Stimulated activated naive CD4-positive, alpha-beta T cell treated with Interleukin-2 at 50 U/mL for 16 hours (primary cell): ENCODE results near the gene H1-8.
"Not testable (repeated sequence)": the region's sequence is repeated elsewhere in the genome, so short reads cannot be mapped to it uniquely, and the experiment has no call there.

Experiments used
- DNase-seq: peaks from one replicate; lab custom pipeline; 2025; lab: John Stamatoyannopoulos, UW

H1-8 gene

DNA sequence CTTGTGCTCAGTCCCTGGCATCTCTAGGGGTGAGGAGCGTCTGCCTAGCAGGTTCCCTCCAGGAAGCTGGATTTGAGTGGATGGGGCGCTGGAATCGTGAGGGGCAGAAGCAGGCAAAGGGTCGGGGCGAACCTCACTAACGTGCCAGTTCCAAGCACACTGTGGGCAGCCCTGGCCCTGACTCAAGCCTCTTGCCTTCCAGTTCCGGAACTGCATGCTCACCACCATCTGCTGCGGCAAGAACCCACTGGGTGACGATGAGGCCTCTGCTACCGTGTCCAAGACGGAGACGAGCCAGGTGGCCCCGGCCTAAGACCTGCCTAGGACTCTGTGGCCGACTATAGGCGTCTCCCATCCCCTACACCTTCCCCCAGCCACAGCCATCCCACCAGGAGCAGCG, 9.6 kb upstream of the H1-8 start:
- DNase-seq: no peak

DNA sequence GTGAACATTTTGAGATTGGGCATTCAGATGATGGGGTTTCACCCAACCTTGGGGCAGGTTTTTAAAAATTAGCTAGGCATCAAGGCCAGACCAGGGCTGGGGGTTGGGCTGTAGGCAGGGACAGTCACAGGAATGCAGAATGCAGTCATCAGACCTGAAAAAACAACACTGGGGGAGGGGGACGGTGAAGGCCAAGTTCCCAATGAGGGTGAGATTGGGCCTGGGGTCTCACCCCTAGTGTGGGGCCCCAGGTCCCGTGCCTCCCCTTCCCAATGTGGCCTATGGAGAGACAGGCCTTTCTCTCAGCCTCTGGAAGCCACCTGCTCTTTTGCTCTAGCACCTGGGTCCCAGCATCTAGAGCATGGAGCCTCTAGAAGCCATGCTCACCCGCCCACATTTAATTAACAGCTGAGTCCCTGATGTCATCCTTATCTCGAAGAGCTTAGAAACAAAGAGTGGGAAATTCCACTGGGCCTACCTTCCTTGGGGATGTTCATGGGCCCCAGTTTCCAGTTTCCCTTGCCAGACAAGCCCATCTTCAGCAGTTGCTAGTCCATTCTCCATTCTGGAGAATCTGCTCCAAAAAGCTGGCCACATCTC, 8.4 kb upstream of the H1-8 start:
- no peak for DNase-seq

DNA sequence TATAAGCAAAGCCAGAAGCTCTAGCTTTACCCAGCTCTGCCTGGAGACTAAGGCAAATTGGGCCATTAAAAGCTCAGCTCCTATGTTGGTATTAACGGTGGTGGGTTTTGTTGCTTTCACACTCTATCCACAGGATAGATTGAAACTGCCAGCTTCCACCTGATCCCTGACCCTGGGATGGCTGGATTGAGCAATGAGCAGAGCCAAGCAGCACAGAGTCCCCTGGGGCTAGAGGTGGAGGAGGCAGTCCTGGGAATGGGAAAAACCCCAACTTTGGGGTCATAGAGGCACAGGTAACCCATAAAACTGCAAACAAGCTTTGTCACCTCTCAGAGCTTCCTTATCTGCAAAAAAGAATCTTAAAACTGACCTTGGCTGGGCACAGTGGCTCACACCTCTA, 7.9 kb upstream of the H1-8 start:
- no peak for DNase-seq

DNA sequence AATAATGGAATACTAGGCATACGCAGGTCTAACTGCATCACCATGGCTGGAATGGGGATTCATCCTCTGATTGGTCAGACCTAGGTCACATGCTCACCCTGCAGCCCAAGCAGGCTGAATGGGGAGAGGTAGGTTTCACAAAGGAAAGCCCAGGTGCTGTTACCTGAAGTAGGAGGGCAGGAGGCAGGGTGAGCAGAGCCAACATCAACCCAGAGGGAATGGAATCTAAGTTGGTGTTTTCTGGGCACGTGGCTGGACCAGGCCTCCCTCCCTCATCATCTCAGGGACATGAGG, 6.7 kb upstream of the H1-8 start:
- no peak for DNase-seq

DNA sequence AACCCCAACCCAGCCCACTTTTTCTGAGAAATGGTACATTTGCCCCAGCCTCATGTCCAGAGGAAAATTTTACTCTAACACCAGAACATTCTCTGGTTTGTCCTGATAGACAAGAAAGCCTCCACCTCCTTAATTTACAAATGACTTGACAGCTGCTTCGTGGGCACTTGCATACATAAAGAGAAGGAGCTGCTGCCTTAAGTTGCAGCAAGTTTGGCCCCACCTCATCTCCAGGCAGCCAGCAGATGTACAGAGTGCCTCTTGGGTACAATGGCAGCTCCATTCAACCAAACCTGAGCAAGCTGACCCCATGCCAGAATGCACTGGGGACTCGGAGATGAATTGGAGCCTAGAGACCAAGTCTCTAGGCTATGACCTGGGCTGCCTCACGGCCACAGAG, 6.2 kb upstream of the H1-8 start:
- DNase-seq: no peak

DNA sequence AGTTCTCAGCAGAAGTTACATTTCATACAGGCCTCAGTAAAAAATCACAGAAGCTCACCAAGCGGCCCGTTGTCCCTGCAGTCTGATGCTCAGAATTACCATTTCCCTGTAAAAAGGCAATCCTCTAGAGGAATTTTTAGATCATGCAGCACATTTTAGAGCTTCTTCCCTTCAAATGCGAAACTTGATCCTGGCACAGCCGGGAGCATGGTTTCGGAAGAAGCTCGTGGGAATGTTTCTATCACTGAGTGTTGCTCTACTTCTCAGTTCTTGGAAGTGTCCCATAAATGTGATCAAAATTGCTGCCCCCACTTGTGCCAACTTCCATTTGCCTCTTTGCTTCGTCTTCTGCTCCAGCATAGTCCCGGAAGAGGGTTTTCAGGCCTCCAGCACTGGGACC, 3.8 kb upstream of the H1-8 start:
- no peak for DNase-seq

DNA sequence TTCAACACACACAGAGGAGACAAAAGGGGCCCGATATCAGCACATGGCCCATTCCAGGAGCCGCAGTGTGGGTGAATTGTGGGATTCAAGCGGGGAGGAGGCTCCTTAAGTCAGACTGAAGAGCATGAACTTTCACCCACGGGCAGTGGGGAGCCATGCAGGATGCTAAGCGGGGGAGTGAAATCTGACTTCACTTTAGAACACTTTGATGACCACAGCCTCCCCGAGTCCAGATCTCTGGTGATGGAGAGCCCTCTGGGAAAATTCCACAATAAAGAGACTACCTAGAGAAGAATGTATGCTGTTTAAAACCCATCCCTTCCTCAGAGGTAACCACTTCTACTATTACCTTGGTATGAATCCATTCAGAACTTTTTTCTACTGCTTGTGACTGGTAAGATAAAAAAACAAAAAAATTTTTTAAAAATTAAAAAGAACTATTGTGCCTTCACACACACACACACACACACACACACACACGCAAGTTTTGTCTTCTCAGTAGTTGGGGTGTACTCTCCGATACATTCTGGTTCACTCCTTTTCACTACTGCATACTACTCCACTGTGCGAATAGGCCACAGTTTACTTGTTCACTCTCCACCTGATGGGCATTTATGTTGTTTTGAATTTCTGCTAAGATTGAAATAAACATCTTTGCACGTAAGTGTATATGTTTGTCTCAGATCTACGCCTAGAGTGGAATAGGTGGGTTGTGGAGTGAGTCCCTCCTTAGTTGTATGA, 2.0 kb upstream of the H1-8 start:
- DNase-seq: no peak

DNA sequence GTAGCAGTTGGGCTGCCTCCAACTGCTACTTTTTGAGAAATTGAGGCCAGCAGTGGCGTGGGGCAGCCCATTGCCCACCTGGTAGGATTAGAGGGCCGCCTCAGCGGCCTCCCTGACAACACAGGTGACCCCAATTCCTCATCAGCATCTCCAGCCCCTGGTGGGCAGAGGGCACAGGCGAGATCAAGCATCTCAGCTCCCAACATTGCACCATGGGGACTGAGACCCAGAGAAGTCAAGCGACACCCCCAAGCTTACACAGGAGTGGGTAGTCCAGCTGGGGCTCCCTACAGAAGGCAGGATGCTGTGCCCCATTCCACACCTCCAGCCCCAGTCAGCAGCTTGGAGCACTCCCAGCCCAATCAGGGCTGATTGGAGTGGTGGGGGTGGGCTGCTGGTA, 228 bp upstream of the H1-8 start:
- DNase-seq: no peak

DNA sequence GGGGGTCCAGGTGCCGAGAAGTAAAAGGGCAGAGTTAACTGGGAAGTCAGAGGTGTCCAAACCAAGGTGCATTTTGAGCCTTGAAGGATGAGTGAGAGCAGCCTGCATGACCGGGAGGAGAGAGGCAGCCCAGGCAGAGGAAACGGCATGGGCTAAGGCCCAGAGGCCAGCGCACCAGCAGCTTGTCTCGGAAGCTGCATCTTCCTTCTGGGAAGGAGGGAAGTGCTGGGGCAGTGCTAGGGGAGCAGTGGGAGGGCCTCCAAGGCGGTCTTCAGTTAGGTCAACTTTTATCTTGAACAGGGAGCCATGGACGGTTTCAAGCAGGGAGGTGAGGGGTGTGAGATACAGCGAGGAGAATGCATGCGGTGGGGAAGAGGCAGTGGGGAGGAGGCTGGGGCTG, 1.0 kb downstream of the H1-8 start:
- DNase-seq: no peak

DNA sequence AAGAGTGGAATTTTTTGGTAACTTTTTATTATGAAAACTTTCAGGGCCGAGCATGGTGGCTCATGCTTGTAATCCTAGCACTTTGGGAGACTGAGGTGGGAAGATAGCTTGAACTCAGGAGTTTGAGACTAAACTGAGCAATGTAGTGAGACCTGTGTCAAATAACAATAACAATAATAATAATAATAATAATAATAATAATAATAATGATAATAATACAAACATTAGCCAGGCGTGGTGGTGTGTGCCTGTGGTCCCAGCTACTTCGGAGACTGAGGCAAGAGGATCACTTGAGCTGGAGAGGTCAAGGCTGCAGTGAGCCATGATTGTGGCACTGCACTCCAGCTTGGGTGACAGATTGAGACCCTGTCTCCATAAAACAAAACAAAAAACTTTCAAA, 3.0 kb downstream of the H1-8 start:
- not testable (repeated sequence) for DNase-seq

DNA sequence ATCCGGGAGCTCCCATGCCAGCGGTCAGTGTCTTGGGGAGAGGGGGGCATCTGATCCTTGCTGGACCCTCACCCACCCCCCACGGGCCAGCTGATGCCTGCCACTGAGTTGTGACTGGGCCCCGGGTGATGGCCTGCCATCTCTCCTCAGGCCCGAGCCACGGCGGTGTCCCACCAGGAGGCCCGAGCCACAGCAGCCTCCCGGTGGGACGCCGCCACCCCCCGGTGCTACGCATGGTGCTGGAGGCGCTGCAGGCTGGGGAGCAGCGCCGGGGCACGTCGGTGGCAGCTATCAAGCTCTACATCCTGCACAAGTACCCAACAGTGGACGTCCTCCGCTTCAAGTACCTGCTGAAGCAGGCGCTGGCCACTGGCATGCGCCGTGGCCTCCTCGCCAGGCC, 4.3 kb downstream of the H1-8 start:
- no peak for DNase-seq

DNA sequence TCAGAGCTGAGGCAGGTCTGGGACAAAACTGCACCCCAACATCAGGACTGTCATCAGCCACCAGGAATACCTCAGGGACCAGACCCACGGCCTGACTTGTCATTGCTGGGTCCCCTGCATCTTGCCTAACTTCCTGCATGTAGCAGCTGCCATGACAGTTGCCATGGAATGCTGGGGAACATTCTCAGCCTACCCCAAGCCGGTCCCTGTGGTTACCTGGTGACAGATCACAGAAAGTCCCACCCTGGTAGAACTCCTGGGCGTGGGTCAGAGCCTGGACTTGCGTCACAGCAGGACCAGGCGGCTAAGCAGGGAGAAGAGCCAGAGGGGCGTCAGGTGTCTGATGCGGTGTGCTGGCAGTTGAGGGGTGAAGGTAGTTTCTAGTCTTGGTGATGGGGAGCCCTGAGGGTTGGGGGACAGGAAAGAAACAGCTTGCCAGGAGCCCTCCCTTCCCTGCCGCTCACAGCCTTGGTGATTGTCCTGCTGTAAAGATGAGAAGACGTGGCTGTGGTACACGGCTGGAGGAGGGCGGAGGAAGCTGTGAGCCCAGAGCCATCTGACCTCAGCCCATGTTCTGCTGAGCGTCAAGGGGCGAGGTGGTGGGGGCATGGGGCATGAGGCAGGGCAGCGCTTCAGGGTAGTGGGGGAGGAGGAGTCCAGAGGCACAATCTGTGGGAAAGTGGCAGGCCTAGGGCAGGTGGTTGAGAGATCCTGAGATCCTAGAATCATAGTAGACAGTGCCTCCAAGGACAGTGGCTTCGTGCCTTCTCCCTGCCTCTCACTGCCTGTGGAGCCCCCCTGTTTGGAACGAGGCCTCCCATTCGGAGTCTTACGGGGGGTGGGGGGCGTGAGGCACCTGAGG, 5.4 kb downstream of the H1-8 start:
- no peak for DNase-seq

DNA sequence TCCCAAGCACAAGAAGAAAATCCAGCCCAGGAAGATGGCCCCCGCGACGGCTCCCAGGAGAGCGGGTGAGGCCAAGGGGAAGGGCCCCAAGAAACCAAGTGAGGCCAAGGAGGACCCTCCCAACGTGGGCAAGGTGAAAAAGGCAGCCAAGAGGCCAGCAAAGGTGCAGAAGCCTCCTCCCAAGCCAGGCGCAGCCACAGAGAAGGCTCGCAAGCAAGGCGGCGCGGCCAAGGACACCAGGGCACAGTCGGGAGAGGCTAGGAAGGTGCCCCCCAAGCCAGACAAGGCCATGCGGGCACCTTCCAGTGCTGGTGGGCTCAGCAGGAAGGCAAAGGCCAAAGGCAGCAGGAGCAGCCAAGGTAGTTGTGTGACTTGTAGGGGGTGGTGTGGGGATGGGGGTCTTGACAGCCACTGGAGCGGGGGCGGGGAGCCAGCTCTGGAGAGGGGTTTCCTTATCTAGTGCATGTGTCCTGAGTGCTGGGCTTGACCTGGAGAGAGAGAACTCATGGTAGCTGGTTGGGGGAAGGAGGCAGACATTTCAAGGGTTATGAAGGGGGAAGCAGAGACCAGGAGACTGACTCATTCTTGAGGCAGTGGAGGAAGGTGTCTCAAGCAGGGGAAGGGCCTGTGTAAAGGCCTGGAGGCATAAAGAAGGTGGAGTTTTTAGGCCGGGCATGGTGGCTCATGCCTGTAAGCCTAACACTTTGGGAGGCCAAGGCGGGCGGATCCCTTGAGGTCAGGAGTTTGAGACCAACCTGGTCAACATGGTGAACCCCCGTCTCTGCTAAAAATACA, 6.2 kb downstream of the H1-8 start:
- DNase-seq: no peak

DNA sequence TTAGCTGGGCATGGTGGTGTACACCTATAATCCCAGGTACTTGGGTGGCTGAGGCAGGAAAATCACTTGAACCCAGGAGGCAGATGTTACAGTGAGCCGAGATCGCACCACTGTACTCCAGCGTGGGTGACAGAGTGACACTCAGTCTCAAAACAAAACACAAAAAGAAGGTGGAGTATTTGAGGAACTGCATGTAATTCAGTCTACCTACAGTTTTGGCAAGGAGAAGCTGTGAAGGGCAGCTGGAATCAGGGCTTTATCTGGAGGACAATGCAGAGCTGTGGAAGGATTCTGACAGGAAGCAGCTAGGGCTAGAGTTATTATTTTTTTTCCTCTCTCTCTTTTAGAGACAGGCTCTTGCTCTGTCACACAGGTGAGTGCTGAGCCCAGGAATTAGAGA, 6.8 kb downstream of the H1-8 start:
- DNase-seq: no peak

DNA sequence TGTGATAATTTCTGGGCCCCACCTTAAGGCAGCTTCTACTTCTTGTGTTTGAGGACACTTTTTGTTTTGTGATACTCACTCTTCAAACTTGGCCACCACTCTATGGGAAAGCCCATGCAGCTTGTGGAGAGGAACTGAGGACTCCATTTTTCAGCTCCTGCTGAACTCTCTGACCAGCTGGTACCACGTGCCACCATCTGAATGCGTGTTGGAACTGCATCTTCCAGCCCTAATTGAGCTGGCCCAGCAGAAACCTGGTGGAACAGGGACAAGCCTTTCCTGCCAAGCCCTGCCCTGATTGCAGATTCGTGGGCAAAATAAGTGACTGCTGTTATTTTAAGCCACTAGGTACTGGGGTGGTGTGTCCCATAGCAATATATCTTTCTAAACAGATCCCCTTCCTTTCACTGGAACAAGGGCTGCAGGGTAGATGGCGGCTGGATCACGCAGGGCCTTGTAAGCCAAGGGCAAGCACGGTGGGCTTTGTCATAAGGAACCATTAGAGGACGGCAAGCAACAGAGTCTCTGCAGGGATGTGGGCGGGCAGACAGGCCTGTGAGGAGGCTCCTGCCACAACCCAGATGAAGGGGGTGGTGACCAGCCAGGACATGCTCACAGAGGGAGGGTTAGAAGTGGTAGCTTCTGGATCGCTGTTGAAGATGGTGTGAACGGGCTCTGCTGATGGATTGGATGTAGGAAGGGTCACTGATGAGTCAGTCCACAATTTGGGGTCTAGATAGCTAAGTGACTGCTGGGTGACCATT, 9.5 kb downstream of the H1-8 start:
- DNase-seq: no peak

DNA sequence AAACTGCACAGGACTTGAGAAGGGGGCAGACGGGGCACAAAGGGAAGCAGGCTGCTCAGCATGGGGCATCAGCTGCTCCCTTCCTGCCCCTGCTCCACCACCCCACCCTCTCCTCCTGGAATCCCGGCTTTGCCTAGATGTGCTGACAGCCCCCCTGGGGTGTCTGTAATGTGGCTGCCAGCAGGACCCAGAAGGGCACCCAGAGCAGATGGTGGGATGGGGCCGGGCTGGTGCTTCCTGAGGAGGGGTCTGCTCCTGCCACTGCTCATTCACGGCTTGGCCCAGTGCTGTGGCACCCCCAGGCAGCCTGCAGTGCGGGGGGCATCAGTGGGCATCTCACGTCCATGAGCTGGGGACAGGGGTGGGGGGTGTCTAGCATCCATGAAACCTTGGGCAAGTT, 10.2 kb downstream of the H1-8 start:
- DNase-seq: no peak

DNA sequence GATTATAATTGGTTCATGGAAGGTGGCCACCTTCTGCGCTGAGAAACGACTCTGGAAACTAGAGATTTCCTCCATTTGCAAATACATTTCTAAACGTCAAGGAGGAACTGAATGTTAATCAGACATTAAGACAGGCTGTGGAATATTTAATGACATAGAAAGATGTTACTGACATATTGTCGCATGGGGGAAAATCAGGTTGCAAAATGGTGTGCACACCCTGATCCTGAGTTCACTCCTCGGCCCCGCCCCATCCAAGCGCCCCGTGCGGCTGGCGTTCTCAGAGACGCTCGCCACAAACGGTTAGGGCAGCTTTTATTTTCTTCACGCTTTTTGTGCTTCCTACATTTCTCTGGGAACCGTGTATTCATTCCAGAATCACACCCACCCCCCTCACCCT, 10.7 kb downstream of the H1-8 start:
- DNase-seq: no peak

DNA sequence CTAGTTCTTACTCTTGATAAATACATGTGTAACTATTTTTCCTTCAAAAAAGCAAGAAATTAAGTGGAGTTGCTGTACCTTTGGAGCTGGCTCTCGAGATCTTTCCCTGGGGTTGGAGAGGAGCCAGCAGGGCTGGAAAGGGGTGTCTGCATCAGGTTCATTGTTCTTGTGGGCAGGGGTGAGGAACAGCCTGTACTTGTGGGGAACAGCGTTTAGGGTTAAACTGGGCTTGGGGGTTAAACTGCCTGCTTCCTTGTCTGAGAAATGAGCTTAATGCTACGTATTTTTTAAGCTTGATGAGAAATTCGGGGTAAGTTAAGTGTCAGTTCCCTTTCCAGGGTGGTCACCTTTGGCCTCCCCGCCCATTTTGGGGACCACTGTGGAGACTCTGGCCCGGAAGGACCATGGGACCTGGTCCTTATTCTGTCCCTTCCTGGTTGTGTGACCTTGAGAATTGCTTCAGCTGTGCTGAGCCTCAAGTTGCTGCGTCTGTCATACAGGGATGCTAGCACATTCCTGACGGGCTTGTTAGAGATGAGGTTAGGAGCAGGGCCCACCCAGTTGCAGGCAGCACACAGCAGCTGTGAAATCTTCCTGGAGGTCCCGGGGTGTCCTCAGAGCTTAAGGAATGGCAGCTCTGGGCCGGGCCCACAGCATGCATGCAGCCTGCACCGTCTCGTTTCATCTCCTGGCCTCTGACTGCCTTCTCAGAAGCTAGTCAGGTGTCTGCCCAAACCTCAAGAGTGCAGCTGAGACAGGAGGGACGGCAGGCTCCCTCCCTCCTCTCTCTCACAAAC, 11.6 kb downstream of the H1-8 start:
- DNase-seq: no peak

DNA sequence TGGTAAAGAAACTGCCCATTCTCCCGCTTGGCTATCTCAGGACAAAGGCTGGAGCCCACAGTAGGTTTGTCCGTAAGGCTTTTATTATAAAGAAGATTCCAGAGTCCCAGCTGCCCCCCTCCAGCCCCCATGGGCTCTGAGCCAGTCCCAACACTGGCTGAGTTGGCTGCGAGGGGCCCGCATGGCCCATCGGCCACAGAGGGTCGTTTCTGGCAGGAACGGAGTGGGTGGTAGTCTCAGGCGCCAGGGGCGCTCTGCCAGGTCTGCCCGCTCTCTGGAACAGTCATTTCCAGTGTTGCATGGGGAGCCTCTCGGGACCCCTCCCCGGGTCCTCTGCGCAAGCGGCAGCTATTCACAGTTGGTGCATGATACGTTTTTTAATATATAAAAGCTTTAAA, 12.2 kb downstream of the H1-8 start:
- DNase-seq: no peak

DNA sequence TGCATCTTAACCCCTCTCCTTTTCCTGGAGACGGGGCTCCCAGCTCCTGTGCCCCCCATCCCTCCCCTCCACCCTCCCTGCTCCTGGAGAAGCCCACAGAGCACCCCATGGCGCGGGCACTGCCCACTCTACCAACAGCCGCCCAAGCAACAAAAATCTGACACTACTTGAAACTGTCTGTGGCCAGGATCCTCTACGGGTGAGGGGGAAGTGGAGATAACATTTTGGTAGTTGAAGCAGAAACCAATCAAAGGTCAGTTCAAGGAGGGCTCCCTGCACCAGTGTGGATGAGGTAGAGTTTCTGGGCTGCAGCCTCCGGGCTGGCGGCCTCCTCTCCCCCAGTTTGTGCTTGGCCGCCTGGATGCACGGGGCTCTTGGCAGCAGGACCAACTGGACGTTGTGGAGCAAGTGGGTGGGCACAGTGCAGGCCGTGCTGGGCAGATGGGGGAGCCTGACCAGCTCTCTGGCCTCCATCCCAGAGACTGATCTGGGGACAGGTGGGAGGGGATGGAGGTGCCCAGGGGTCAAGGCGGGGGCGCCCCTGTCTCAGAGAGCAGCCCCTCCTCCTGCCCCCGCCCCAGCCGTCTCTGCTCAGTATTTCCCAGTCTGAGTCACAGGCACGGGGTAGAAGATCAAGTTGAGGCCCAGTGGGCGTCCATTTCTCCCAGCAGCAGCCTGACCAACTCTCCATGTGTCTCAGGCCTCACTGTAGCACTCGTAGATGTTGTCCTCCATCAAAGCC, 12.8 kb downstream of the H1-8 start:
- DNase-seq: no peak

DNA sequence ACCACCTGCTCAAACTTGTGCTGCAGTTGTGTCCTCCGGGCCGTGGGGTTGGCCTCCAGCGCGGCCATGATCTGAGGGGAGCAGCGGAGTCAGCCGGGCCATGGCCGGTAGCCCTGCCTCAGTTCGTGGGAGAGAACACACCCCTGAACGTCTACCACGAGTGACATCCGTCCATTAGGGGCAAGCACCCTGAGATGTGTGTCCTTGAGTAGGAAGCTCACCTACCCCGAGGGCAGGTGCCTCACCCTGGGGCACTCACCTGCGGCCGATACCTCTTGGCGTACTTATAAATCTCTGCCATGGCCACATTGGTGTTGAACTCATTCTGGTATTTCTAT, 13.4 kb downstream of the H1-8 start:
- no peak for DNase-seq
